ENCODE data around the gene GSTM1.
A peak's percentile ranks its signal among the peaks of the same experiment; 100 is the strongest.

GSTM1 gene

GRCh38 chr1:109687641-109688499 is at the start of gene GSTM1:
TSS of gene GSTM1 (plus strand) at chr1:109687817. CDS start at chr1:109687874, 57 bp downstream.
- no peak for DNase-seq (ENCODE audit: extremely low spot score, insufficient read length, low read depth)
- no peak for FAIRE-seq

GRCh38 chr1:109639063-109639840 is 48.4 kb upstream of the GSTM1 start:
- FAIRE-seq (no peak), DNase-seq (ENCODE audit: extremely low spot score, insufficient read length, low read depth) (no peak)

- FAIRE-seq = no peak
- no peak for DNase-seq (ENCODE audit: extremely low spot score, insufficient read length, low read depth)
These were observed 47.8 kb upstream of the GSTM1 start for GRCh38 chr1:109639841-109640184.

GRCh38 chr1:109640285-109640865 is 47.2 kb upstream of the GSTM1 start:
- peak; percentile 77 for FAIRE-seq

GRCh38 chr1:109641078-109641740 is 46.4 kb upstream of the GSTM1 start:
- FAIRE-seq (no peak), DNase-seq (ENCODE audit: extremely low spot score, insufficient read length, low read depth) (no peak)

More at GRCh38 chr1:109640285-109640865, 47.2 kb upstream of the GSTM1 start:
- DNase-seq (ENCODE audit: extremely low spot score, insufficient read length, low read depth) = no peak

GRCh38 chr1:109641861-109642260 is 45.8 kb upstream of the GSTM1 start:
- DNase-seq (ENCODE audit: extremely low spot score, insufficient read length, low read depth) = no peak

GRCh38 chr1:109642626-109643025 is 45.0 kb upstream of the GSTM1 start:
- DNase-seq (ENCODE audit: extremely low spot score, insufficient read length, low read depth) (no peak), FAIRE-seq (no peak)

More at GRCh38 chr1:109641861-109642260, 45.8 kb upstream of the GSTM1 start:
- no peak for FAIRE-seq

GRCh38 chr1:109643385-109644230 is 44.0 kb upstream of the GSTM1 start:
- FAIRE-seq (peak; percentile 70), DNase-seq (ENCODE audit: extremely low spot score, insufficient read length, low read depth) (peak; percentile 65)

- FAIRE-seq (no peak), DNase-seq (ENCODE audit: extremely low spot score, insufficient read length, low read depth) (no peak)
These were observed 42.9 kb upstream of the GSTM1 start for GRCh38 chr1:109644670-109645069.

GRCh38 chr1:109649491-109649914 is 38.1 kb upstream of the GSTM1 start:
- DNase-seq (ENCODE audit: extremely low spot score, insufficient read length, low read depth) = no peak
- FAIRE-seq = no peak

GRCh38 chr1:109650609-109651008 is 37.0 kb upstream of the GSTM1 start:
- FAIRE-seq = no peak
- DNase-seq (ENCODE audit: extremely low spot score, insufficient read length, low read depth) = no peak

- DNase-seq (ENCODE audit: extremely low spot score, insufficient read length, low read depth) (no peak), FAIRE-seq (no peak)
These were observed 35.2 kb upstream of the GSTM1 start for GRCh38 chr1:109652402-109652801.

GRCh38 chr1:109653306-109653705 is 34.3 kb upstream of the GSTM1 start:
- FAIRE-seq = no peak
- DNase-seq (ENCODE audit: extremely low spot score, insufficient read length, low read depth) = no peak

- no peak for DNase-seq (ENCODE audit: extremely low spot score, insufficient read length, low read depth)
- no peak for FAIRE-seq
These were observed 33.1 kb upstream of the GSTM1 start for GRCh38 chr1:109654519-109654918.

- DNase-seq (ENCODE audit: extremely low spot score, insufficient read length, low read depth) = peak; percentile 84
- FAIRE-seq = peak; percentile 86
These were observed 31.8 kb upstream of the GSTM1 start, which contains the start of gene GSTM4 for GRCh38 chr1:109655615-109656519. TSS of gene GSTM4 (plus strand) at chr1:109656099. CDS start at chr1:109656390, 291 bp downstream.

- no peak for DNase-seq (ENCODE audit: extremely low spot score, insufficient read length, low read depth)
These were observed 30.2 kb upstream of the GSTM1 start for GRCh38 chr1:109657395-109657794.

GRCh38 chr1:109657970-109658369 is 29.6 kb upstream of the GSTM1 start:
- DNase-seq (ENCODE audit: extremely low spot score, insufficient read length, low read depth) = no peak
- FAIRE-seq = no peak

More at GRCh38 chr1:109657395-109657794, 30.2 kb upstream of the GSTM1 start:
- FAIRE-seq = no peak

- FAIRE-seq (no peak), DNase-seq (ENCODE audit: extremely low spot score, insufficient read length, low read depth) (no peak)
These were observed 29.0 kb upstream of the GSTM1 start for GRCh38 chr1:109658533-109659042.
